ENCODE measurements around the gene IMMP2L. TPM values are rescaled to one million over a fixed set of nuclear protein-coding genes. Genes with fewer than 3 reads are reported as not detected.

IMMP2L gene
- total RNA-seq, 1 donor: 8.2 TPM

GRCh38 chr7:111401516-111401915, 160.8 kb downstream of the IMMP2L start:
- DNase-seq (ENCODE audit: low read depth): no peak

GRCh38 chr7:111400088-111400487, 162.2 kb downstream of the IMMP2L start:
- no peak overlapping the region for H3K4me3 ChIP-seq (ENCODE audit: low read depth, low read length)
- TF ChIP-seq CTCF (IDR thresholded peaks at IDR 0.05; ENCODE audit: insufficient read depth, low read depth, low read length): no peak
- DNase-seq (ENCODE audit: low read depth): no peak

More at GRCh38 chr7:111401516-111401915, 160.8 kb downstream of the IMMP2L start:
- no peak overlapping the region for H3K4me3 ChIP-seq (ENCODE audit: low read depth, low read length)
- TF ChIP-seq CTCF (IDR thresholded peaks at IDR 0.05; ENCODE audit: insufficient read depth, low read depth, low read length): no peak

- no peak for TF ChIP-seq CTCF (IDR thresholded peaks at IDR 0.05; ENCODE audit: insufficient read depth, low read depth, low read length)
- no peak overlapping the region for H3K4me3 ChIP-seq (ENCODE audit: low read depth, low read length)
- DNase-seq (ENCODE audit: low read depth): no peak
These were observed 167.4 kb downstream of the IMMP2L start for GRCh38 chr7:111394891-111395290.

GRCh38 chr7:111393011-111393754, 169.1 kb downstream of the IMMP2L start:
- DNase-seq (ENCODE audit: low read depth): peak; percentile 23
- no peak overlapping the region for H3K4me3 ChIP-seq (ENCODE audit: low read depth, low read length)
- no peak for TF ChIP-seq CTCF (IDR thresholded peaks at IDR 0.05; ENCODE audit: insufficient read depth, low read depth, low read length)

- DNase-seq (ENCODE audit: low read depth): no peak
- no peak for TF ChIP-seq CTCF (IDR thresholded peaks at IDR 0.05; ENCODE audit: insufficient read depth, low read depth, low read length)
- no peak overlapping the region for H3K4me3 ChIP-seq (ENCODE audit: low read depth, low read length)
These were observed 170.0 kb downstream of the IMMP2L start for GRCh38 chr7:111392294-111392693.

- no peak overlapping the region for H3K4me3 ChIP-seq (ENCODE audit: low read depth, low read length)
- no peak for DNase-seq (ENCODE audit: low read depth)
- no peak for TF ChIP-seq CTCF (IDR thresholded peaks at IDR 0.05; ENCODE audit: insufficient read depth, low read depth, low read length)
These were observed 172.3 kb downstream of the IMMP2L start for GRCh38 chr7:111390000-111390399.

- H3K4me3 ChIP-seq (ENCODE audit: low read depth, low read length): no peak overlapping the region
- no peak for TF ChIP-seq CTCF (IDR thresholded peaks at IDR 0.05; ENCODE audit: insufficient read depth, low read depth, low read length)
- no peak for DNase-seq (ENCODE audit: low read depth)
These were observed 173.4 kb downstream of the IMMP2L start for GRCh38 chr7:111388912-111389311.

All from fibroblast of villous mesenchyme (primary cell).